H1 (cell line): ENCODE measurements around the gene WWC1. TPM values are rescaled to one million over a fixed set of nuclear protein-coding genes. Genes with fewer than 3 reads are reported as not detected.

Experiments used
- CTCF ChIA-PET: fragments of 300-600 bp; sonication (Branson Sonifier 250); formaldehyde crosslinking; loops from one replicate; lab custom pipeline; 2021; ENCODE audit not compliant: partially characterized antibody; lab: Charles Lee
- POLR2A ChIA-PET: fragments of 300-600 bp; sonication (Branson Sonifier 250); formaldehyde crosslinking; loops from one replicate; lab custom pipeline; 2021; ENCODE audit warnings: inconsistent platforms; ENCODE audit not compliant: partially characterized antibody; lab: Charles Lee
- DNase-seq, 2 experiments: peaks; one replicate each; pipeline versions ENCODE4 v3.0.0 to v3.0.0-alpha.2; 2010 to 2022; ENCODE audit warnings: low spot score in 2 of 2, low read depth in 1 of 2, mixed read lengths in 1 of 2
- FAIRE-seq: peaks from 2 replicates; lab custom pipeline; 2011; peaks lifted over from hg19 to GRCh38; lab: Jason Lieb, UNC
- H2AFZ ChIP-seq: 2 replicates; pipeline ENCODE4 v1.8.1; 2012; ENCODE audit warnings: low read length, inconsistent platforms
- H2AK5ac ChIP-seq: 2 replicates; pipeline ENCODE4 v1.6.1; 2013; ENCODE audit warnings: low read depth, low read length
- H2BK120ac ChIP-seq: replicated peaks from 2 replicates; pipeline ENCODE3; 2013; ENCODE audit warnings: low read depth, low read length, inconsistent platforms
- H2BK12ac ChIP-seq: 2 replicates; pipeline ENCODE4 v1.6.1; 2013; ENCODE audit warnings: low read depth, low read length
- H2BK15ac ChIP-seq: 2 replicates; pipeline ENCODE4 v1.6.1; 2013; ENCODE audit warnings: low read length
- H2BK20ac ChIP-seq: 2 replicates; pipeline ENCODE4 v1.6.1; 2013; ENCODE audit warnings: low read length
- H2BK5ac ChIP-seq: 2 replicates; pipeline ENCODE4 v1.6.1; 2013; ENCODE audit warnings: low read depth, low read length
- H3K14ac ChIP-seq: 2 replicates; pipeline ENCODE4 v1.6.1; 2013; ENCODE audit warnings: inconsistent platforms; ENCODE audit not compliant: insufficient read length
- H3K18ac ChIP-seq: 2 replicates; pipeline ENCODE4 v1.6.1; 2013; ENCODE audit warnings: low read length; ENCODE audit errors: extremely low read depth
- H3K23ac ChIP-seq: 2 replicates; pipeline ENCODE4 v1.6.1; 2013; ENCODE audit warnings: inconsistent platforms; ENCODE audit not compliant: insufficient read length
- H3K23me2 ChIP-seq: 2 replicates; pipeline ENCODE4 v1.6.1; 2013; ENCODE audit warnings: low read depth, low read length
- H3K27ac ChIP-seq: 2 replicates; pipeline ENCODE4 v1.6.1; 2011; ENCODE audit warnings: low read depth, low read length, inconsistent platforms
- H3K27me3 ChIP-seq, 4 experiments: replicated peaks in 1 of 4; 1 replicate in 1 of 4; 2 replicates in 3 of 4; pipeline versions ENCODE4 v1.6.1 to v1.8.1; 2011 to 2013; ENCODE audit warnings: low read length in 3 of 4, mild to moderate bottlenecking in 3 of 4, inconsistent platforms in 2 of 4, mixed read lengths in 2 of 4, moderate library complexity in 1 of 4; ENCODE audit not compliant: control insufficient read depth in 3 of 4, insufficient read depth in 3 of 4; ENCODE audit errors: extremely low read depth in 1 of 4
- H3K36me3 ChIP-seq, 4 experiments: 2 replicates each; pipeline versions ENCODE4 v1.6.1 to v1.8.1; 2011 to 2013; ENCODE audit warnings: mild to moderate bottlenecking in 4 of 4, low read length in 3 of 4, moderate library complexity in 2 of 4, control low read depth in 1 of 4, inconsistent platforms in 1 of 4; ENCODE audit not compliant: insufficient read depth in 4 of 4, control insufficient read depth in 2 of 4
- H3K4ac ChIP-seq: replicated peaks from 2 replicates; pipeline ENCODE3; 2013; ENCODE audit warnings: low read length, low read depth, mixed read lengths, inconsistent platforms; ENCODE audit not compliant: insufficient read length
- H3K4me1 ChIP-seq, 4 experiments: replicated peaks in 1 of 4; 1 replicate in 1 of 4; 2 replicates in 3 of 4; pipeline versions ENCODE4 v1.6.1 to v1.8.1; 2011 to 2013; ENCODE audit warnings: low read length in 3 of 4, inconsistent platforms in 2 of 4, mixed read lengths in 1 of 4; ENCODE audit not compliant: insufficient read depth in 4 of 4, control insufficient read depth in 3 of 4
- H3K4me2 ChIP-seq, 2 experiments: 2 replicates each; pipeline versions ENCODE4 v1.6.1 to v1.8.1; 2011 to 2013; ENCODE audit warnings: low read depth in 2 of 2, low read length in 2 of 2, control low read depth in 1 of 2, inconsistent platforms in 1 of 2, mild to moderate bottlenecking in 1 of 2; ENCODE audit not compliant: insufficient read depth in 1 of 2
- H3K4me3 ChIP-seq, 4 experiments: fragments of 200-600, 300-600 bp in 1 of 4; sonication (generic), shearing (Covaris generic), sonication (Bioruptor Twin) in 1 of 4; 2 replicates each; pipeline versions ENCODE4 v1.5.1 to v1.8.1; 2011 to 2016; ENCODE audit warnings: low read length in 4 of 4, low read depth in 3 of 4, control low read depth in 2 of 4, inconsistent platforms in 2 of 4, mild to moderate bottlenecking in 2 of 4, mixed read lengths in 1 of 4, moderate library complexity in 1 of 4; ENCODE audit not compliant: insufficient read depth in 2 of 4; ENCODE audit errors: extremely low read depth in 1 of 4
- H3K56ac ChIP-seq: replicated peaks from 2 replicates; pipeline ENCODE3; 2013; ENCODE audit warnings: low read depth, mild to moderate bottlenecking, mixed read lengths, low read length, inconsistent platforms; ENCODE audit not compliant: insufficient read length
- H3K79me1 ChIP-seq: 2 replicates; pipeline ENCODE4 v1.6.1; 2013; ENCODE audit warnings: low read depth, low read length, control low read depth
- H3K79me2 ChIP-seq, 2 experiments: 2 replicates each; pipeline versions ENCODE4 v1.6.1 to v1.8.1; 2012 to 2013; ENCODE audit warnings: low read length in 2 of 2, mild to moderate bottlenecking in 2 of 2, inconsistent platforms in 1 of 2; ENCODE audit not compliant: insufficient read depth in 2 of 2, control insufficient read depth in 1 of 2
- H3K9ac ChIP-seq, 4 experiments: replicated peaks in 1 of 4; 1 replicate in 1 of 4; 2 replicates in 3 of 4; pipeline versions ENCODE4 v1.6.1 to v1.8.1; 2011 to 2013; ENCODE audit warnings: low read depth in 3 of 4, low read length in 3 of 4, control low read depth in 2 of 4, mild to moderate bottlenecking in 2 of 4, moderate library complexity in 2 of 4, inconsistent platforms in 1 of 4; ENCODE audit errors: extremely low read depth in 1 of 4
- H3K9me3 ChIP-seq, 2 experiments: 2 replicates each; pipeline versions ENCODE4 v1.6.1 to v1.8.1; 2012 to 2013; ENCODE audit warnings: mild to moderate bottlenecking in 2 of 2, moderate library complexity in 2 of 2, control low read depth in 1 of 2, inconsistent platforms in 1 of 2, low read depth in 1 of 2, low read length in 1 of 2, mixed read lengths in 1 of 2; ENCODE audit not compliant: insufficient read depth in 2 of 2
- H4K20me1 ChIP-seq, 2 experiments: replicated peaks in 1 of 2; 2 replicates each; pipeline versions ENCODE3 to v1.8.1; 2011 to 2013; ENCODE audit warnings: inconsistent platforms in 2 of 2, low read length in 2 of 2, mild to moderate bottlenecking in 1 of 2; ENCODE audit not compliant: insufficient read depth in 2 of 2, control insufficient read depth in 1 of 2
- H4K5ac ChIP-seq: 2 replicates; pipeline ENCODE4 v1.6.1; 2013; ENCODE audit warnings: low read length, low read depth, mixed read lengths, inconsistent platforms; ENCODE audit not compliant: insufficient read length
- H4K8ac ChIP-seq: 2 replicates; pipeline ENCODE4 v1.8.0; 2013; ENCODE audit warnings: mild to moderate bottlenecking, moderate library complexity, low read length, inconsistent platforms; ENCODE audit not compliant: insufficient read depth; ENCODE audit errors: extremely low read depth
- H4K91ac ChIP-seq: replicated peaks from 2 replicates; pipeline ENCODE3; 2013; ENCODE audit warnings: low read length, mixed read lengths, inconsistent platforms; ENCODE audit not compliant: insufficient read length
- GTF2F1 ChIP-seq: IDR thresholded peaks from 2 replicates; pipeline ENCODE4 v1.6.1; 2012; ENCODE audit warnings: low read depth, low read length, improper control_type of control experiment, borderline replicate concordance
- HDAC2 ChIP-seq, 2 experiments: fragments of 300-600 bp in 1 of 2; sonication (generic) in 1 of 2; IDR thresholded peaks; 2 replicates each; pipeline ENCODE4 v1.6.1; 2011 to 2012; ENCODE audit warnings: low read depth in 2 of 2, low read length in 2 of 2, mild to moderate bottlenecking in 2 of 2, moderate library complexity in 2 of 2, borderline replicate concordance in 1 of 2, inconsistent platforms in 1 of 2
- WGBS, 2 experiments: shearing (Covaris generic) in 1 of 2; methylation state at CpG; one replicate each; pipeline versions ENCODE4 v1.1.6 to v1.1.7; 2013 to 2015; ENCODE audit warnings: low lambda C conversion rate in 2 of 2, mixed read lengths in 2 of 2, inconsistent platforms in 1 of 2, low coverage in 1 of 2, missing lambda C conversion rate in 1 of 2; ENCODE audit not compliant: insufficient replicate concordance in 2 of 2, insufficient coverage in 1 of 2, insufficient read length in 1 of 2; ENCODE audit errors: extremely low coverage in 1 of 2, missing lambda C conversion rate in 1 of 2; 5-methylcytosine and 5-hydroxymethylcytosine counted together
- polyA plus RNA-seq, 7 experiments: library from polyadenylated mRNA; depleted of rRNA in 3 of 7; stranded (reverse) in 5 of 7; unstranded in 2 of 7; fragments of >200 nt in 5 of 7; fragments of 200-250 nt in 2 of 7; gene quantifications; 1 replicate in 5 of 7; 2 replicates in 1 of 7; 4 replicates in 1 of 7; pipeline versions ENCODE4 v1.2.1 to v1.2.3, GENCODE V29; 2011 to 2013; ENCODE audit warnings: missing spikeins in 2 of 7, mixed read lengths in 2 of 7
- total RNA-seq: library from RNA; stranded (reverse); fragmentation: NEBNext Ultra II Directional; extraction: Animal tissue kit (Norgen Biotek cat#: 25700); gene quantifications from 2 replicates; pipeline ENCODE4 v1.2.1, GENCODE V29; 2021
- TF ChIP-seq, protein P1 (sequence below), 3 experiments: IDR thresholded peaks; 1 replicate in 2 of 3; 2 replicates in 1 of 3; pipeline versions ENCODE4 v1.5.1 to v1.6.1; 2011; ENCODE audit warnings: low read length in 3 of 3, mild to moderate bottlenecking in 3 of 3, inconsistent platforms in 2 of 3, low read depth in 1 of 3, moderate library complexity in 1 of 3; ENCODE audit not compliant: insufficient read depth in 1 of 3; ENCODE audit errors: control extremely low read depth in 1 of 3

Gene WWC1
- total and polyA plus RNA-seq, 2 of the 8 experiments (the other 6 are each of a cell fraction or from before 2014, with no cell fraction given), result 16.4 to 41.1 TPM

DNA sequence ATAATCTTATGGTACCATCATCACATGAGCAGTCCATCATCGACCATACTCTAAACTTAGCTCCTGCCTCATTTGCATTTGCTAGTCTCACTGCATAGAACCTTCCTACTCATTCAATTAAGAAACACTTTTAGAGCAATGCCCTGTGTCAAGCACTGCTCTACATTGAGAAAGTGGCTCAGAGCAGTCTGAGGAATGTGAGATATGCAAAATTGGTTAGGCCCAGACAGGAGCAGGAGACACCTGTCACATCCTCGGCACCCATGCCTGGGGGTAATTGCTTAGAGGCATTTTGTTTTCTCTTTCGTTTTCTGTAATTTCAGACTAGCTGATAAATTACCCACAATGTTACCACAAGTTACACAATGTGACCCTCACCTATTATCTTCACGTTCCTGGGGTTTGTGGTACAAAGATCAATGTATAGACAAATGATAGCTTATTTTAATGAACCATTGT, 189.9 kb downstream of the WWC1 start:
- Histone ChIP-seq H3K56ac (no peak overlapping the region), H3K9ac (no peak overlapping the region), H2BK120ac (no peak overlapping the region), H3K23me2 (no peaks in the 10 kb centered on the region), H2BK5ac (no peak overlapping the region), H3K79me2 (no peaks in the 10 kb centered on the region; a peak in 1 of 4 replicates), H3K4me3 (no peak overlapping the region), H3K4me1 (no peaks in the 10 kb centered on the region), H3K9me3 (no peaks in the 10 kb centered on the region), H3K23ac (no peak overlapping the region), H3K4ac (no peak overlapping the region), H3K27me3 (no peaks in the 10 kb centered on the region), H4K20me1 (no peaks in the 10 kb centered on the region), H4K91ac (no peak overlapping the region), H3K4me2 (no peak overlapping the region), H3K18ac (no peak overlapping the region), H3K14ac (no peak overlapping the region), H2AFZ (no peak overlapping the region), H3K79me1 (no peaks in the 10 kb centered on the region), H4K5ac (no peak overlapping the region), H2AK5ac (no peak overlapping the region), H2BK15ac (no peak overlapping the region), H2BK12ac (no peak overlapping the region), H3K27ac (no peak overlapping the region), H3K36me3 (no peaks in the 10 kb centered on the region), H2BK20ac (no peak overlapping the region), H4K8ac (no peak overlapping the region)
- ChIA-PET CTCF (interaction anchor here (1.0 to 2.4 kb wide), 2 partner anchors 205 to 212 kb away, joined by 3 to 11 read pairs; no protein-coding TSS in a partner anchor), POLR2A (no interaction called here)
- WGBS, 2 experiments, result 89% methylated on average over 3 of the region's 4 CpGs; no CpG with 5 or more reads in 1 of the 2 experiments
- DNase-seq, result no peak
- no peak for FAIRE-seq
- TF ChIP-seq GTF2F1 (no peak), HDAC2 (IDR thresholded peaks at IDR 0.05; ENCODE audit: borderline replicate concordance in 1 of 2, low read depth in 2 of 2, low read length in 2 of 2) (no peak)
- TF ChIP-seq, protein P1, sequence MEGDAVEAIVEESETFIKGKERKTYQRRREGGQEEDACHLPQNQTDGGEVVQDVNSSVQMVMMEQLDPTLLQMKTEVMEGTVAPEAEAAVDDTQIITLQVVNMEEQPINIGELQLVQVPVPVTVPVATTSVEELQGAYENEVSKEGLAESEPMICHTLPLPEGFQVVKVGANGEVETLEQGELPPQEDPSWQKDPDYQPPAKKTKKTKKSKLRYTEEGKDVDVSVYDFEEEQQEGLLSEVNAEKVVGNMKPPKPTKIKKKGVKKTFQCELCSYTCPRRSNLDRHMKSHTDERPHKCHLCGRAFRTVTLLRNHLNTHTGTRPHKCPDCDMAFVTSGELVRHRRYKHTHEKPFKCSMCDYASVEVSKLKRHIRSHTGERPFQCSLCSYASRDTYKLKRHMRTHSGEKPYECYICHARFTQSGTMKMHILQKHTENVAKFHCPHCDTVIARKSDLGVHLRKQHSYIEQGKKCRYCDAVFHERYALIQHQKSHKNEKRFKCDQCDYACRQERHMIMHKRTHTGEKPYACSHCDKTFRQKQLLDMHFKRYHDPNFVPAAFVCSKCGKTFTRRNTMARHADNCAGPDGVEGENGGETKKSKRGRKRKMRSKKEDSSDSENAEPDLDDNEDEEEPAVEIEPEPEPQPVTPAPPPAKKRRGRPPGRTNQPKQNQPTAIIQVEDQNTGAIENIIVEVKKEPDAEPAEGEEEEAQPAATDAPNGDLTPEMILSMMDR (IDR thresholded peaks at IDR 0.05; ENCODE audit: control extremely low read depth in 1 of 3, insufficient read depth in 1 of 3, low read depth in 1 of 3, low read length in 3 of 3), result no peak
